ENCODE results near the gene TEX2.
"Not testable (repeated sequence)": the region's sequence is repeated elsewhere in the genome, so short reads cannot be mapped to it uniquely, and the experiment has no call there.

TEX2 gene

DNA sequence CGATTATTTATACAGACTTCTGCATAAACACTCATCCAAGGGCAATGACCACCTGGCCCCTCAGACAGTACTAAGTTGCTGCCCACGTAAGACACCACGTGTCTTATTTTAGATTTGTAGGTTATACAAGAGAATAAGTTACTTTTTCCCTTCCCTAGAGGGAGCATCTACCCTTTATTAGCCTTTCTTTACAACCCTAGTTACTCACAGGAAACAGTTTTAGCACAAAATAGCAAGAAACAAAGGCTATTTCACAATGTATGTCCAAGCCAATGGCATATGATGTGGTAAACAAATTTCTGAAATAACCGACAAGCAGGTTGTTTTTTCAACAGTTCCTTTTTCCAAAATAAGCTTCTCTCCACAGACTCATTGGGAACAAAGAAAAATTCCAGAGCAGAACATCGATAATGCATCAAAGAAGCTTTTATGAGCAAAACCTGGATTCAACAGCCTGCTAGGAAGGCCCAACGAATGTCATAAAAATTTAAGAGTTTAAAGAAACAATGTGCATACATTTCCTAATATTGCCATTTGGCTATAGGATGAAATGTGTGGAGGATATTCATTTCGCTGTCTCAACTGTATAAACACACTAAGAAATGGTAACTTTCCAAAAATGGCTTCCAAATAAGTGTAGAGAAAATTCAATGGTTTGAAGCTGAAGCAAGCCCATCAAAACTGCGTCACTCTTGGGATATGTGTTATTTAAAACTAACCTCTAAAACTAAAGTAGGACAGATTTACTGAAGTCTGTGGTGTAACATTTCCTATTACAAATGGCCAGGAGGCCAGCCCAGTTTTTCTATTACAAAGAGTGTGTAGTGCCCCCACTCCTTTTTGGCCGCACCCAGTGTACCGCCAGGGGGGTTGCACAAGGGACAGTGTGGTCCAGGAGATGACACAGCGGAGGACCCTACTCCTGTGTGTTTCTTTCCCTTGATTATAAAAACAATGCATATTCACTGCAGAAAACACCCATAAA is 82.7 kb downstream of the TEX2 start:
- peak in 1 of 2 donors; percentile 52 for DNase-seq

DNA sequence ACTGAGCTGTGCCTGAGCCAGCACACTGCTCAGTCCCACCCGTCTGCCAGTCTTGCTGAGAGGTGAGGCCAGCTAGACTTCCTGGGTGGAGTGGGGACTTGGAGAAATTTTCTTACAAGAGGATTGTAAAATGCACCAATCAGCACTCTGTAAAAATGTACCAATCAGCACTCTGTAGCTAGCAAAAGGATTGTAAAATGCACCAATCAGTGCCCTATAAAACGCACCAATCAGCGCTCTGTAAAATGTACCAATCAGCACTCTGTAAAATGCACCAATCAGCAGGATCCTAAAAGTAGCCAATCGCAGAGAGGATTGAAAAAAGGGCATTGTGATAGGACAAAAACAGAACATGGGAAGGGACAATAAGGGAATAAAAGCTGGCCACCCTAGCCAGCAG is 84.0 kb downstream of the TEX2 start:
- not testable (repeated sequence) for DNase-seq

DNA sequence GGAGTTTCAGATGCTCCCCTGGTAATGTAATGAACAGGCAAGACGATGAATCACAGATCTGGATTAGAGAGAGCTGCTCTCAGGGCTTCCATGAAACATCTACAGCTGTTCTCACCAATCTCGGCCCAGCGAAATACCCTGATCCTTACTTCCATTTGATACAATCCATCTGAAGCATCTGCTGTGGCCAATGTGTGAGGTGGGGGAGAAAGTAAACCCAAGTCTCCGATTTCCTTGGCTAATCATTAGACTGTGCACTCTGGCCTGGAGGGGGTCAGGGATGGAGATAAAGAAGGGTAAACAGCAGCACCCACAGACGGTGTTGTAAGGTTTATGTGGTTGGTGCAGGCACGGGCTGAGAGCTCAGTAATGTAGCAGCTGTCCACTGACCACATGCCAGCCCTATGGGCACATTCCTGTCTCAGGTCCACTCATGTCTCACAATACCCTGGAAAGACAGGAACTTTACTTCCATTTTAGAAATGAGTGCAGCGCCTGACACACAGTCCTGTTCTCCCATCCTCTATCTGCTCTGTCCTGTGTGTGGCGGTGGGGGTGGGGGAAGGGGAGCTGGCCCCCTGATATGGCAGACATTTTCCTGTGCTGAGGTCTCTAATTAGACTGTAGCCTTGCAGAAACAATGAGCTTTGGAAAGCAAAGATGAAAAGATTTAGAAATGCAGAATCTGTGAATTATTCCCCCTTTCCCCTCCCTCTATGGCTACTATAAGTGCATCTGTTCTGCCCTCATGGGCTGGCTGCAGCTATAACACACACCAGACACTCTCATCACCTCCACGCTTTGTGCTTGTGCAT is 84.8 kb downstream of the TEX2 start:
- no peak for DNase-seq

DNA sequence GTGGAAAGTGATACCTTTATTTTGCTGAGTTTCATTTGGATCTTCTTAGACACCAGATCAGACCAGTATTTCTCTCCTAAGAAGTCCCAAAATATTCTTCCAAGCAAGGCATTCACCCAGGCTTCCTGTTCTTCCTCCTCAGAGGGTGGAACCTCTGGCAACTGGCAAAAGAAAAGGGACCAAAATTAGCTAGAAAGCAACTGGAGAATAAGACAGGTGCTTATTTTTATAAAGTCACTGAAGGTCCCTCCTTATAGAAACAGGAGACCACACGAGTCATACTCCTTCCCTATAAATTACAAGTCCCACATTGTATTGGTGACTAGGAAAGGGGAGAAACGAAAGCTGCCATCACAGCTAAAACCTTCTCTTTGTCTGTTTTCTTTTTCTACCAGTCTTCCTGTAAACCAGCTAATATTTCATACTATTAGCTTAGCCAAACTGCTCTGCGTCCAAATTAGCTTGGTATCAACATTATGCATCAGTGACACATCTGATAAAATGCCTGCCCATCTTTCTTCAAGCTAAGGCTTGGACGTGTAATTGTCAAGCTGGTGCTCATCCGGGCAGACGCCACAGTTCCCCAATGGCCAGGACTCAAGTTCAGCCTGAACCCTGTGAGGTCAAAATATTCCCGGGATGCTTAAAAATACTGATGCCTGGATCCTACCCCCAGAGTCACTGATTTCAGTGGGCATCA is 85.6 kb downstream of the TEX2 start:
- no peak for DNase-seq

DNA sequence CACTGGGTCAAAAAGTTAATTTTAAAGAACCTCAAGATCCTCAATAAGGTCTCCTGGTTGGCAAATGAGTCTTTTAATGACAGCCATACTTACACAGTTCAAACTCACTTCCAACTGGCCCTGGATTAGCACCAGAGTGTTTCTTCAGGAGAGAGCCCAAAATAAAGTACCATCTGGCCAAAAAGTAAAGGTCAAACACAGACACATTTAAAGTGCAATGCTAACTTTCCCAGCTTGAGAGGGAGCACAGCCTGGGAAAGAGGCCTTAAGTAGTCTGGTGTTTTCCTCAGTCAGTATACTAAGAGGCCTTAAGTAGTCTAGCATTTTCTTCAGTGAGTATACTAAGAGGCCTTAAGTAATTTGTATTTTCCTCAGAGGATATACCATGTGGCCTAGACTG is 86.5 kb downstream of the TEX2 start:
- DNase-seq, result no peak

DNA sequence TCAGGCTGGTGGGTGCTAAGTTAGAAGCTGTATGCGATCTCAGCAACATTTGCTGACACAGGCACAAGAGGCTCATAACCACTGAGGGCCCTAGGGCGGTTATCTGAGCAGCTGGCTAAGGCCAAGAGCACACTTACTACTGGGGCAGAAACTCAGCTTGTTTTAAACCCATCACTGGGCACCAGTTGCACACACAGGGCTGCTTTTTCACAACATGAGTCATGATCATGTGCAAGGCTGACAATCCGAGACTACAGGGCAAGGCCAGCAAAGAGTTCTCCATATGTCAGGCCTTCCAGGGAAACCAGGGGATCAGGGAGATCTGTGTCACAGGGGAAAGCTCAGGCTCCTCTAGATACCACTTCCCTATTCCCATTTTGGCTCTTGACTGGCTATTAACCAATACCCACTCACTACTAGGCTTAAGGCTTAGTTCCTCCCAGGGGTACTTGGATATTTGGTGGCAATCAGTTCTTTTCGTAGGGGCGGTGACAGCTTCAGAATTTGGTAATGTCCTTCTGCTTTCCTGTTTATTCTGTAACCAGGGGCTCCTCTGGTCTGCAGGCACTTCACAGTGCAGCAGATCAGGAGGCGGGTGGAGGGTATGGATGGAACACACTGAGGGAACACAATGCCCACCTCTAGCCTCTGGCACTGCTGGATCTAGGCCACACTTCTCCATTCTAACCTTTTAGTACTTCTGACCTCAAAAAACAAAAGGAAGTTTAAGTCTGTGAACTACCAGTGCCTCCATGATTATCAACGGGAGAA is 88.2 kb downstream of the TEX2 start:
- DNase-seq, result peak; percentile 34 to 86

DNA sequence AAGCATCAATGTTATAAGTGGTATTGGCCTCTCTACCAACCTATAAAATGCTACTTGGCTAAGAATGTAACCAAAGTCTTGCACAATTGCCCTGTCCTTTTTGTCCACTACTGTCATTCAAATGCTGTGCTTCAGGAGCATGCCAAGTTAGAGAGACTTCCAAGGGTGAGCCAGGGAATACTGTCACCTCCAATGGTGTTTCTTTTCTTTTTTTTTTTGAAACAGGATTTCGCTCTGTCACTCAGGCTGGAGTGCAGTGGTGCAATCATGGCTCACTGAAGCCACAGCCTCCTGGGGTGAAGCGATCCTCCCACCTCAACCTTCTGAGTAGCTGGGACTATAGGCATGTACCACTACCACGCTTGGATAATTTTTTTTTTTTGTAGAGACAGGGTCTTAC is 89.4 kb downstream of the TEX2 start:
- no peak for DNase-seq

DNA sequence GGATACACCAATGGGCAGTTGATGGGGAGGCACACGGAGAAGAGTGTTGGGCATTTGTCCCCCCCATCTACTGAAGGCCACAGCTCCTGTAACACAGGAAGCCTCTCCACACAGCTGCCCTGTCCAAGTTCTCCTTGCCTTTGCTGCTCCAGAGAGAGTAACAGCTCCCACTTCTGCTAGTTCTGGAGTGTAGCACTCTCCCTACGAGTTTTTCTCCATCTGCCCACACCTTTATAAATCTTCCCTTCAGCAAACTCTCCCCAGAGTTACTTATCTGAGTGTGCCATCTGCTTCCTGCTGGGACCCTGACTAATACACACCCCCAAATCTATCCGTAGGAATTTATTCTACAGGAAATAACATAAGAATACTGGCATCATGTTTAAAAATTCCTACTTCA is 90.5 kb downstream of the TEX2 start:
- DNase-seq, result no peak

DNA sequence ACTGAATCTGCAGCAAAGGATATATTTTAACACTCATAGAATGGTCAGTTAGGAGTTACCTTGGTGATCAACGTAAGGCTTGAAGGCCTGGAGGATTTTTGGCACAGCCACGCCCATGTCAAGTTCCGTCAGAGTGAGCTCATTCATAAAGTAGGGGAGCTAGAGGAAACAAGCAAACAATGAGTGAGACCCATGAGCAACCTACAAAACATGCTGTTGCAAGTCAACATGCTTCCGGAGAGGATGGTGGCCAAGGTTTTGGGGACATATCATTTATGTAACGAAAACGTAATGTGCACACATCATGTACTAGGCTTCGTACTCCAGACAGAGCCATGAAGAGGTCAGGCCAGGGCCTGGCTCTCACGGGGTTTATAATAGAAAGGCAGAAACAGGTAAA is 92.0 kb downstream of the TEX2 start:
- no peak for DNase-seq

DNA sequence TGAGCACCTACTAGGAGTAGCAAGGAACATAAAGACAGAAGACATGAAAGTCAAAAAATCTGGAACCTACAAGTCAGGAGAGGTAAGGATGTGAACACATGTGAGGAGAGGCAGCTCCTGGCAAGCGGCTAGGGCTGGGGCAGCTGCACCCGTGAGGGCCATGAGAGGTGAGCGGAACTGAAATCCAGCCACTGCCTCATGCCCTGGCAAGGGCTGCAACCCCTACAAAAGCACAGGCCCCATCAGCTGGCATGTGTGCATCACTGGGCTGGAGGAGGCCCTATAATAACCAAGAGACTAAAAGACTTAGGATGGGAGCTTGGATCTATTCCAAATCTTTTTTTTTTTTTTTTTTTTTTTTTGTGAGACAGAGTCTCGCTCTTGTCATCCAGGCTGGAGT is 92.8 kb downstream of the TEX2 start:
- no peak for DNase-seq

DNA sequence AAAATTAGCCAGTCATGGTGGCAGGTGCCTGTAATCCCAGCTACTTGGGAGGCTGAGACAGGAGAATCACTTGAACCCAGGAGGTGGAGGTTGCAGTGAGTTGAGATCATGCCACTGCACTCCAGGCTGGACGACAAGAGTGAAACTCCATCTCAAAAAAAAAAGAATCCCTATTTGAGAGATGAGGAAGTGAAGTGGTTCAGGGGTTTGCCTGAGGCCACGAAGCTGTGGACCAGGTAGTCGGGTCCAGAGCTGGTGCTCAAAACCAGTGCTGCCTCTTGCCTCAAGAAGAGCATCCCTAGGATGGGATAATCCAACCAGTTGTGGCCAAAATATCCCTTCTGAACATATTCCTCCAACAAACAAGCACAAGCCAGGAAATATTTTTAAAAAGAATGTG is 95.4 kb downstream of the TEX2 start:
- not testable (repeated sequence) for DNase-seq

DNA sequence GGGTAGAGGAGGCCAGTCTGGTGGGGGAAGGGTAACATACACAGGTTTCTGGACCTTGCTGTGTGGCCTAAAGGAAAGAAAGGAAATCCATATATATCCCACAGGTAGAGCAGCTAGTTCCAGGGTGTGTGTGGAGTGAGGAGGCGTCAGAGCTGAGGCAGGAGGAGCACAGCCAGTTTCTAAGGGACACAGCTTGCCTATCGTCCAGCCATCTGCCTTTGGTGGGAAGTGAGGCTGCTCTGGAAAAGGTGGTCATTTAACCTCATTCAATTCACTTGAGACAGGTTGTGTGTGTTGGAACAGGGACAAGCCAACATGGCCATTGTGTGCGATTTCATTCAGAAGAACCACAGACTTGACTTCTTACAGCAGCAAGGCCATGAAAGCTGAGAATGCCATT is 96.2 kb downstream of the TEX2 start:
- DNase-seq, result no peak

DNA sequence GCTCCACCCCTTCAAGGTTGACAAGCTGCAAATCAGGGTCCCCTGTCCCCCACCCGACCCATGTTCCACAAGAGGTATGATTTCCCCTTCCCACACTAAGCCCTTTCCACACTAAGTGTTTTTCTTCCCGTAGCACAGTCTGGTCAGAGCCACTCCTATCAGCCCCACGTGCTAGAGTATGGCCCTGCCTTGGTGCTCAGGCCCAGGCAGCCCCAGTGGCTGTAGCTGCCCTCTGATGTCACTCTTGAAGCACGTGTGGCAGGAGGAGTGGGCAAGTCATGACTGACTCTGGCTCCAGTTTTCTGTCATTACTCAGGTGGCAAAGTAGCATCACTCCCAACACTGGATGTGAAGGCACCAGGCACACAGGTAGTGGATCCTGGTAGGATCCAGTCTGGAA is 97.7 kb downstream of the TEX2 start:
- DNase-seq, result no peak

DNA sequence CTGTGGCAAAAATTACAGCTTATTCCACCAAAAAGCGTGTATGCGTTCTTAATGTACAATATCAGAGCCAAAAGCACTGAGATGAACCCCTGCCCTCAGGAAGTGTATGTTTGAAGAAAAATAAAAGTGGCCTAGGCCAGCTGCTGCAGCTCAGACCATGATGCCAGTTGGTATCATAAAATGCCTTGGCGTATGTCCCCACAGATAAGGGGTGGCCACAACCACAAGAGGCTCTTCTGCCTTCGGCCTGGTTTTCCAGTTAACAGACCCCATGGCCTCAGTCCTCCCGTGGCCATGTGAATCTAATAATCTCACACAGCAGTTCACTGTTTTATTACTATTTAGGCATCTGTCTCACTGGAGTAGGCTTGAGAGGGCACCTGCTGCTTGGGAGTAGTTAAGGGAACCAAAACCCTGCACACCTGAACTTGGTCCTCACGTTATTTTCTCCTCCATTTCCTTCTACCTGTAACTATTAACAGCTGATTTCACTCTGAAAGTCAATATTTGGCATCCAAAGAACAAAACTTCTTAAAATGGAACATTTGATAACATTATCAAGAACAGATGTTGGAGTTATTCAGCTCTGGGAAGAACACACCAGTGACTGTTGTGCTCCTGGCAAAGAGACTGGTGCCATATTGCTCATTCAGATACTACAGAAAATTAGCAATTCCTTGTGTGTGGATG is 98.3 kb downstream of the TEX2 start:
- DNase-seq, result no peak

DNA sequence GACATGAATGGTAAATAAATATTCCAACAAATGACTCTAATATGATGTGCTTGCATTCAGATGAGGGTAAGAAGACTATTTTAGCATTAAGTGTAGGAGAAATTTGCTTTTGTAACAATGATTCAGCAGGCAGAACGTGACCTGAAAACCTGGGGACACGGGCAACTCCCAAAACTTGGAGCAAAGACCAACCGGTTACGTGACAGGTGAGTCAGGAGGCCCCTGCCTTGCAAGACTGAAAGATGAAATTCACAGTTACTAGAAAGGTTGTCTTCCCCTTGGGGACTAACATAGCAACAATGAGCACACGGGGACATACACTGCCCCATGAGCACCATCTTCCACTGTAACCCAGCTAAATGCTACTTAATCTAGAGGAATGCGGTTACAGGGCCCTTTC is 99.6 kb downstream of the TEX2 start:
- DNase-seq, result no peak

DNA sequence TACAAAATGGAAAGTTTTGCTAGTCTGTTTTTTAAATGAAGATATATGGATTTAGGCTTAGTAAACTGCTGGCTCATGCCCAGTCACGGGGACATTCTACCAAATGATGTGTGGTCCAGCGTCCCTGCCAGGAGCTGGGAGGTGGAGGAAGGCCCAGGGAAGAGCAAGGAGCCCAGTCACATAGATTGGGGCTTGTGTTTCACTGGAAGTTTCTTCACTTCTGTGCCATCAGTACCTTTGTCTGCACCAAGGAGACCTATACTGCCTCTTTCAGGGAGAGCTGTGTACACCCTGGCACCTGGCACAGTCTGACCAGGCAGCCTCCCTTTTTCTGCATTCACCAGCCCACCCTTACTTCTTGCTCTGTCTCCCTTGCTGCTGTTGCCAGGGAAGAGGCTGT is 100.5 kb downstream of the TEX2 start:
- no peak for DNase-seq

DNA sequence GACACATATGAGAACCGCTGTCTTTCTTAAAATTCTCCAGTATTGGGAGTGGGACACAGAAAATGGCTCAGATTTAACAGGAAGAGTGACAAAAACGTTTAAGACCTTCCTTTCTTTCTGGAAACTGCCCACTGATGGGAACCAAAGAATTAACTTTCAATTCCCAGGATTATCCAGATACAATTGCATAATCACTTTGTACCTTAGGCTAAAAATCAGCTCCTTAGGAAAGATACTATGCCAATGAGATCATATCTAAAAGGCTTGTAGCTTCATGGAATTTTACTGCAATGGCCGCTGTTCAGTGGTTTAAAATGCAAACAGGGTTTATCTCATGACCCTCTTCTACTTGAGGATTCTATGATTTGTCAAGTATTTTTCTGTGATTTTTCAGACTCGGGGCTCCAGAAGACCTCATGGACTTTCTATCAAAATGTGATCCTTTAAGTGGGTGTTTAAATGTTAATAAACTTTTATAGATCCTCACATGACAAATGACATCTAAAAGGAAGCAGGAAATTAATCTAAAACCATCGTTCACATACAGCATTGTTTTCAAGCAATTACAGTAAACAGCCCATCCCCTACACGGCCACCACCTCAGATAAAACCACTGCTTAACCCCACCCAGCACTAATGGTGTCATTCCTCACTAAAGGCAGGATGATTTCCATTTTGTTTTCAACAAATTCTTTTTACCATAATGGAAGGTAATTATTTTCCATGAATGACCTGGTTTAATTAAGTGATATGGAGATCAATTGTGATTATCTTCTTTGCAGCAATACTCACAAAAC is 101.5 kb downstream of the TEX2 start:
- no peak for DNase-seq

DNA sequence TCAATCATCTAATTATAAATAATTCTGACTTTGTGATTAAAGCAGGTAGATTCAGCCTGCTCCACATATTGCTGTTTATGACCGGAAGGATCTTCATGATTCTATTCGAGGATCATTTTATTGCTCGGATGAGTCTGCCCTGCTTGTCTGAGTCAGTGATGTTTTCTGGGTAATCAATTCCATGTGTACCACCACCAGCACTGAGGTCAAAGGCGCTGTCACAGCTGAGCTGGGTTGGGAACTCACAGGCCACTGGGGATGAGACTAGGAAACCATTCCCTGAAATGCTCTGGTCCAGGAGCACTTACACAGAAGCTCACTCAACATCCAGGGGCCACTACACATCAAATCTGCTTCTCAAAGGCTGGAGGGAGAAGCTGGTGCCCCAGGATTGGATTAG is 102.7 kb downstream of the TEX2 start:
- DNase-seq, result no peak

DNA sequence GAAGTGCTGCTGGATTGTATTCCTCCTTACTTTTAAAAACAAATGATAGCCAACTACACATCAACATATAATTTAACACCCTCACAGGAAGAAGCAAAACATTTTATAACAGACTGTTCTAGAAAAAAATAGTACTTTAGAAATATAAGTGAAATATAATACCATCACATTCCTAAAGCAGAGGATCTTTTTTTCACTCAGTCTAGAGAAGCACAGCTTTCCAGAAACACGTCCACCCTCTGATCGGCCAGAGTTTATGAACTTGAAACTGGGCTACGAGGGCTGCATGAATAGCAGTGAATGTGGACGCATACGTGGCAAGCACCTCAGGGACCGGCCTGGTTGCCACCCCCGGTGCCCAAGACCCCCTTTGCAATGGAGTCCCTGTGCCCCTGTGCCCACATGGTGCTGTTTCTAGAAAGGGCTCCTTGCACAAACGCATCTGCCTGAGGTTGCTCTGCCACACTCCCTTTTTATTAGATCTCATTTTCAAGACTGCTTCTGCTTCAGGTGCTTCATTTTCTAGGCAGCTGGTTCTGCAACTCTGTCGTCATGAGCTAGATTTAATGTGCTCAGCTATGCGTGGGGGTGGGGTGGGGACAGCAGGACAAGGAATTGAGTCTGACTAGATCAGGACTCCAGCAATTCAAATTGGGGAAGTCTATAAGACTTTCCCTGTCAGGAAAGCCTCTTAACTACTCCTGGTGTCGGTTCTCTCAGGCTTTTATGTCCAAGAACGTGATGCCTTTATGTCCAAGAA is 104.0 kb downstream of the TEX2 start:
- DNase-seq, result no peak

DNA sequence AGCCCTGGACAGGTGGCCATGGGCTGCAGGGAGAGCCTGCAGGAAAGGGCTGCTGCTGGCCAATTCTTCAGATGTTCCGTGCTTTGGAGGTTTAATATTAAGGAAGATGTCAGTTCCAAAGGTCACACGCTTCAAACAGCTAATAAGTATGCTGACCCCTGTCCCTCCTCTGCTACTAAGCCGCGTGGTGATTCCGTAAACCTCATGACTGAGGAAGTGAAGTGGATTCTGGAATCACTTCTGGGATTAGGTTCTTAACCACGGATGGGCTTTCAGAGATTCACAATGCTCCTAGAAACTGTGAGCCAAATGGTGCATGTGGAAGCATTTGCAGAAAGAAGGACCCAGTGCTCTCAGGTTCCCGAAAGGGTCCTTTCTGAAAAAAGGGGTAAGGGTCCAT is 104.7 kb downstream of the TEX2 start:
- DNase-seq, result no peak

Data from CD4-positive, alpha-beta T cell treated with Interleukin-4 for 1 hour (primary cell).